ENCODE results near the gene INSR. TPM values are rescaled to one million over a fixed set of nuclear protein-coding genes. Genes with fewer than 3 reads are reported as not detected.

The INSR gene
- total RNA-seq, 1 donor from 2014 or later: 37.5 TPM

- DNase-seq (no peak), ATAC-seq (peak; percentile 78)
- Histone ChIP-seq H3K27ac (no peak overlapping the region), H3K4me1 (peaks cover 9% of the 10 kb centered on the region), H3K9me3 (no peaks in the 10 kb centered on the region), H3K36me3 (no peaks in the 10 kb centered on the region), H3K27me3 (no peaks in the 10 kb centered on the region), H3K4me3 (no peak overlapping the region)
- no peak for TF ChIP-seq CTCF (IDR thresholded peaks at IDR 0.05)
- intact Hi-C loops (cut with DNase I): no loop called here
These were observed 105.2 kb downstream of the INSR start for GRCh38 chr19:7188698-7189629.

- no peak for TF ChIP-seq CTCF (IDR thresholded peaks at IDR 0.05)
These were observed 106.4 kb downstream of the INSR start for GRCh38 chr19:7187605-7188339.

GRCh38 chr19:7182489-7182888 lies 111.7 kb downstream of the INSR start:
- intact Hi-C loops (cut with DNase I): no loop called here
- Histone ChIP-seq H3K27ac (peak overlapping the region; percentile 67), H3K36me3 (no peaks in the 10 kb centered on the region), H3K4me3 (no peak overlapping the region), H3K27me3 (no peaks in the 10 kb centered on the region), H3K9me3 (no peaks in the 10 kb centered on the region), H3K4me1 (peaks cover 18% of the 10 kb centered on the region)
- no peak for TF ChIP-seq CTCF (IDR thresholded peaks at IDR 0.05)
- DNase-seq: no peak
- ATAC-seq: no peak

More at GRCh38 chr19:7187605-7188339, 106.4 kb downstream of the INSR start:
- Histone ChIP-seq H3K27ac (peak overlapping the region; percentile 24), H3K36me3 (no peaks in the 10 kb centered on the region), H3K9me3 (no peaks in the 10 kb centered on the region), H3K27me3 (no peaks in the 10 kb centered on the region), H3K4me1 (peaks cover 18% of the 10 kb centered on the region), H3K4me3 (no peak overlapping the region)
- ATAC-seq (no peak), DNase-seq (no peak)
- intact Hi-C loops (cut with DNase I): no loop called here

- H3K27ac ChIP-seq: no peak overlapping the region
- H3K27me3 ChIP-seq: no peaks in the 10 kb centered on the region
- no peak overlapping the region for H3K4me3 ChIP-seq
- intact Hi-C loops (cut with DNase I): no loop called here
- H3K36me3 ChIP-seq: no peaks in the 10 kb centered on the region
- DNase-seq: no peak
- H3K9me3 ChIP-seq: no peaks in the 10 kb centered on the region
- no peak for TF ChIP-seq CTCF (IDR thresholded peaks at IDR 0.05)
- peaks cover 18% of the 10 kb centered on the region for H3K4me1 ChIP-seq
- no peak for ATAC-seq
These were observed 114.3 kb downstream of the INSR start for GRCh38 chr19:7179917-7180306.

- intact Hi-C loops (cut with DNase I): no loop called here
- Histone ChIP-seq H3K4me1 (peaks cover 9% of the 10 kb centered on the region), H3K36me3 (no peaks in the 10 kb centered on the region), H3K27me3 (no peaks in the 10 kb centered on the region), H3K27ac (no peak overlapping the region), H3K4me3 (no peak overlapping the region), H3K9me3 (no peaks in the 10 kb centered on the region)
- DNase-seq (no peak), ATAC-seq (no peak)
- TF ChIP-seq CTCF (IDR thresholded peaks at IDR 0.05): no peak
These were observed 116.3 kb downstream of the INSR start for GRCh38 chr19:7177926-7178325.
